ENCODE data around the gene KNCN.

Gene KNCN

DNA sequence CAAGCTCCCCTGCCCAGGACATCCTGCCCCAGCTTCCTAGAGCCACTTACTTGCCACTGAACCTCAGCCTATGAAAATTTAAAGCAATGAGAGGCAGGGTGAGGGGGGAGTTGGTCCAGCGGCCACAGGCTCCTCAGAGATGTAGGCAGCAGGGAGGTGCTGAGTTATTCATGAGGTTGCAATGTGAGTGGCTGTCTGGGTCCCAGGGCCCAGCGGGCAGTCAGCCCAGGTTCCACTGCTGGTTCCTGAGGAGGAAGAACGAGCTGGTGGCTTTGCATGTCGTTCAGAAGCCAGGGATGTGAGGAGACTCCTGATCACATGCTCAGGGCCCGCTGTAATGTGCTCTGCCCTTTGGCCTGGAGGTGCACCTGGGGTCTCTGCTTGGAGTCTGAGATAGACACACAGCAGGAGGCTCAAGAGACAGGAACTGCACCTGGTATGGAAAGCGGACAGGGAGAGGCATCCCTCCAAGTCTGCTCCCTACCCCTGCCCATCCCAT is at the start of gene KNCN:
Gene KNCN, minus strand, starts transcription at position 51 of the 499 bp plus-strand sequence. CDS start 432 bp downstream, outside the sequence.
- no peak for DNase-seq (ENCODE audit: low read depth in 2 of 2)

DNA sequence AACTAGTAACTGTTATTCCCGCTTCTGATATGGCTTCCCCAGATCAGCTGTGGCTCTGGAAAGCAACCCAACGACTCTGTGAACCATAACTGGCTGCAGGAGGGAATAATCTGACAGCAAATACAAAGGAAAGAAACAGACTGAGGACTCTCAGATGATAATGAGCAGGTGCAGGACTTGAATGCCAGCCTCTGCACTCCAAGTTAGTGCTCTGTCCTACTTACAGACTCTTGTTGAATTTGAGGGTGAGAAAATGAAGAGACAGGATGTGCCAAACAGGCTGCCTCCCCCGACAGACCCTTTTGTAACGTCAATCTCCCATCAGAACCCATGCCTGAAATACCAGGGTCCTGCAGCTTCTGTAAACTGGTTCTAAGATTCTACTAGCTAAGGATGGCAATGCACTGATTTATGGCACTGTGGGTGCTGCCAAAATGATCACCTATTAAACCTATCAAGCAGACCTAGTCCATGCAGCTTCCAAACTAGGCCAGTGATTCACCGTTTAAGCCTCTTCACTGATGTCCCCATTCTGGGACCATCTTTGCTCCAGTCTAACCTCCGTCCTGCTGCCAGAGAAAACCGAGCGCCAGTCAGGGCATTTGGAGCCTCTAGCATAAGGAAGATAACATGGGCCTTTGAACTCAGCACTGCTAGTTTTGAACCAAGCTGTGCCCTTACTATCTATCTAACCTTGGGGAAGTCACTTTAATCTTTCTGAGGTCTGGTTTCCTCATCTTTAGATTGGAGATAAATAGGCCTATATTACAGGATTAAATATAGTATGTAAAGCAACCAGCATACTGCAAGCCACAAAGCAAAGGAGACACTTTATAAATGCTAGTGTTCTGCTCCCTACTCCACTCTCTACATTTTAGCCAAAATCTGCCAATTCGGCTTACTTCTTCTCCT is 47.9 kb upstream of the KNCN start:
- DNase-seq (ENCODE audit: low read depth in 2 of 2), result no peak

GRCh38 chr1:46596846-46597245 is 45.4 kb upstream of the KNCN start:
- DNase-seq (ENCODE audit: low read depth in 2 of 2), result no peak

GRCh38 chr1:46596036-46596435 is 44.6 kb upstream of the KNCN start:
- no peak for DNase-seq (ENCODE audit: low read depth in 2 of 2)

DNA sequence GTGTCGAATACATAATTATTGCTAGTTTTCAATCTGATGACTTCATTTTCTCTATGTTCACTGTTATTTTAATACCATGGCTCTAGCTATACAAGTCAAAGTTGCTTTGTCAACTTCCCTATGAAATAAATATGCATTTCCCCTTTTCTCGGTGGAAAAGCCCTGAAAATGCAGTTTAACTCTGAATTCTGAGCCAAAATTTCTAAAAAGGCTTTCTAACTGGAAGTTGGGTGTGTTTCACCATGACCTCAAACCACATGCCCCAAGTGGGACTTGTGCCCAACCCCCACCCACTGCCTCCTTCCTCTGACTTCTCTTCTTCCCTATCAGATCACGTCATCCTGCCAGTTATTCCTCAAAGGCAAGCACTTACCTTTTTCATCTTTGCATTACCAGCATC is 43.7 kb upstream of the KNCN start:
- DNase-seq (ENCODE audit: low read depth in 2 of 2), result no peak

- DNase-seq (ENCODE audit: low read depth in 2 of 2), result no peak
These were observed 42.6 kb upstream of the KNCN start for GRCh38 chr1:46594063-46594462.

GRCh38 chr1:46592823-46593222 is 41.4 kb upstream of the KNCN start:
- DNase-seq (ENCODE audit: low read depth in 2 of 2), result no peak

- DNase-seq (ENCODE audit: low read depth in 2 of 2), result no peak
These were observed 38.1 kb upstream of the KNCN start for GRCh38 chr1:46589529-46589928.

GRCh38 chr1:46587069-46587468 is 35.6 kb upstream of the KNCN start:
- no peak for DNase-seq (ENCODE audit: low read depth in 2 of 2)

DNA sequence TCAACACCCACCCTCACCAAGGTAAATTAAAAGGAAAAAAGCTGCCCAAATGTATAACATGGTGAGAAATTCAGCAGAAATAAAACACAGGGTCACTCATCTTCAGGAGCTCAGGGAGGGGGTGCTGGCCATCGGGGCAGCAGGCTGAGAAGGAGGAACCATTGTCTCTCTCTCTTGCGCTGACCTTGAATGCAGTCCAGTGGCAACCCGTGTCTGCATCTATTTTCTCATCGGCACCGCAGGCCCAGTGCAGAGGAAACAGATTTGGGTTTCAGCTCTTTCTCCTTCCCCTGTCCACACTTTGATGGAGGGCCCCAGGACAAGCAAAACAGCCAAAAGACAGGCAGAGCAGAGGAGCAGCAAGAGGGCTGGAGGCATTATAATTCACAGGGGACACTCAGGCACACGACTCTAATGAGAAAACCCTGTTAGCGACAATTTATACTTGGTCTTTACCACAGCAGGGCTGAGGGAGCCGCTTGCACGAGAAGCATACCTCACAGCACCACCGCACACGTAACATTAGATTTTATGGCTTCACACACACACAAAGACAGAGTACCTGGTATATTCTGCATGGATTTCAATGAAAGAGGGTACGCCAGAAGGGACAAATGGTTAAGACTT is 34.0 kb upstream of the KNCN start:
- no peak for DNase-seq (ENCODE audit: low read depth in 2 of 2)

GRCh38 chr1:46583494-46583893 is 32.0 kb upstream of the KNCN start:
- no peak for DNase-seq (ENCODE audit: low read depth in 2 of 2)

GRCh38 chr1:46582972-46583371 is 31.5 kb upstream of the KNCN start:
- no peak for DNase-seq (ENCODE audit: low read depth in 2 of 2)

DNA sequence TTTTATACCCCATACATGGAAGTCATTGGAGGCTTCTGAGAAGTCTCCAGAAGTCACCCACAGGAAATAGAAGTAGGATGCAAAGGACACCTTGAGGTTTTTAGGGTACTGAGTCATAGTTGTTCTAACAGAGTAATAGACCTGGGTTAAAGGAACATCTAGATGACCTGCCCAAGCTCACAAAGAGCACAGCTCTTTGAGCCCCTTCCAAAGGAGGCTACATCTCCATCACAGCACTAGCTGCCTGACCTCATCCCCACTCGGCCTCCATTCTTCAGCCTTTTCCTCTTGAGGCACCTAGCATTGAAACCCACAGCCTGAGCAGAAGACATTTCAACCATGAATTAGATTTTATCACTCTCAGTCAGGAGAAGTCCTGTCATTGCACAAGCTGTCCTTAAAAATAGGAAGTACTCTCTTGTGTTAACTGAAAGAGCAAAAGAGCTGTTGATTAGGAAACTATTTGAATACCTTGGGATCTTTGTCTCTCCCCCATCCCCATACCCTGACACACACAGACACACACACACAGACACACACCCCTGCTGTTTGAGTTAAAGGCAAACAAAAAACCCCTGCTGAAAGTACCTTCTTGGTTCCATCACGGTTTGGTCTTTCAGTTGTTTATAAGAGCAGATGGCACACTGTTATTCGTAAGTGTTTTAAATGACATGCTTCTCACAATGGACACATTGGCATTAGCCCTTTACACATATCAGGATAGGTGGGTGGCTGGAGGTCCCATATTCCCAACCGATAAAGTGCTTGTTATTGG is 30.4 kb upstream of the KNCN start:
- no peak for DNase-seq (ENCODE audit: low read depth in 2 of 2)

DNA sequence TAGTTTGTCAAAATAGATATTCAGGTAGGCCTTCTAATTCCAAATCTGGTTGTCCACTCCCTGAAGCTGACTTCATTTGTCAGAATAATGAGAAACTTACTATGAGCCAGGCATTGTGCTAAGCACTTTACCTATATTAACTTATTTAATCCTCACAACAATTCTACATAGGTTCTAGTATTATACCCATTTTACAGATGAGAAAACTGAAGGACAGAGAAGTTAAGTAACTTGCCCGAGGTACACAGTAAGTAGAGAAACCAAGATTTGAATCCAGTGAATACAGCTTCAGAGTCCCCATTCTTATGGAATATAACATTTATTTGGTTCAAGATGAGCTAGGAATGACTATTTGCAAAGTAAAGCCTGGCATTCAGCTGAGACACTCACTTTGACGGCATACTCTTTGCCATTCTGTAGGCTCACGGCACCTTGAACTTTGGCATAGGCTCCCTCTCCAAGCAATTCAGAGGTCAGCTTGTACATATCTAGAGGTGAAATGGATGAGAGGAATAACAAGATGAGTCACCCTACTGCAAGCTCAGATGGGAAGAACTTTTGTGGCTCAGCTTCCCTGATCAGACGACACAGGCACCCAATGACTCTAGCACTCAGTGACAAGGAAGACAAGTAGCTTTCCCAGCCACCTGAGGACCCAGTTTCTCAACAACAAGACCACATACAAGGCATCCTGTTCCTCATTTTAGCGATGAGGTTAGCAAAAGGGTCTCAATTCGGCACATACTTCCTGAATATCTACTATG is 28.9 kb upstream of the KNCN start:
- no peak for DNase-seq (ENCODE audit: low read depth in 2 of 2)

DNA sequence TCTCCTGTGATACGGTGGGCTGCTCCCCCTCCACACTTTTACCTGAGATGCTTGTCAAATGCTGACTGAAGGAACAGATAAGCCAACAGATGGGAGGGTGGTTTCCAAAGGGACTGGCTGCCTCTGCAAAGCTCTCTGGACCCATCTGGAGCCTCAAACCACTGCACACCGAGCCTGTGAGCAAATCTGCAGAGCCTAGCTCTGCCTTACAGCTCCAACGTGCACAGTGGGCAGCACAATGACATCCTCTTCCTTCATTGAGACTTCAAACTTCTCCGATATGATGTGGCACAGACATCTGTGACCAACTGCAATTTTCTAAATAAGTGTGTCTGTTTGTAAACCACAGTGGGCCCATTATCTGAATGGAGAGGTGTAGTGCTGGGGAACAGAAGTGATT is 26.2 kb upstream of the KNCN start:
- DNase-seq (ENCODE audit: low read depth in 2 of 2), result no peak

GRCh38 chr1:46576596-46576995 is 25.1 kb upstream of the KNCN start:
- DNase-seq (ENCODE audit: low read depth in 2 of 2), result no peak

DNA sequence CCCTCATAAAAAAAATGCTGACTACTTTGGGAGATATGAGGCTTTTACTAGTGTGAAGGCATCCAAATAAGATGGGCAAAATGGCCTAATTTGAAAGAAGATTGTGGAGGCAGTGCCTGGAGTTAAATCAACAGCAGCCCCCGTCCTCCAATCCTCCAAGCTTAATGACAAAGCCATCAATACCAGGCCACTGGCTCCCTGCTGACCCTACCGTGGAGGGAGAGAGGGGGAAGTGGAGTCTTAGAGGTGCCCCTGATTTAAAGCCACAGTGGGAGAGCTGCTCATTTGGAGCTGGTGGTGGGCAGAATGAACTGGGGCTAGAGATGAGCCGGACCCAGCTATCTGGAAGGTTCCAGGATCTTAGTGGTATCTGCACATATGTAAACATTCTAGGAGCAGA is 24.3 kb upstream of the KNCN start:
- no peak for DNase-seq (ENCODE audit: low read depth in 2 of 2)

DNA sequence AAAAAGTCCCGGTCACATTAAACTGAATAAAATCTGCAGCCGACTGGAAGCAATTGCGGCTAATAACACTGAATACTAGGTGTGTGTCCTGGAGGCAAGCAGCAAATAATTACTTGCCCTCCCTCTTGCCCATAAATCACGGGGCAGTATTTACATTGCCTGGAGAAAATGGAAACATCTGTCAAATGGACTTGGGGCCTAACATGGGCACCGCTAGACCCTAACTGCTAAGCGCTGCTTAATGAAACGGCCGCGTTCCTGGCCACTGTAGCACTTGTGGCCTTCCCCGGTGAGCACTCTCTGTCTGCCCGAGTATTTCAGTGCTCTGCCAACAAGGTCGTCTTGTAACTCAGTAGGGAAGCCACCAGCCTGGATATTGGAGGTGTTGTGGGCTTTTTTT is 23.9 kb upstream of the KNCN start:
- DNase-seq (ENCODE audit: low read depth in 2 of 2), result no peak

GRCh38 chr1:46571691-46572225 is 20.3 kb upstream of the KNCN start:
- no peak for DNase-seq (ENCODE audit: low read depth in 2 of 2)

GRCh38 chr1:46569884-46570725 is 18.7 kb upstream of the KNCN start:
- DNase-seq (ENCODE audit: low read depth in 2 of 2), result no peak
